G401 (cell line): ENCODE results near the gene EAF1. TPM values are rescaled to one million over a fixed set of nuclear protein-coding genes. Genes with fewer than 3 reads are reported as not detected.
A peak's percentile ranks its signal among the peaks of the same experiment; 100 is the strongest.
"Not testable (repeated sequence)": the region's sequence is repeated elsewhere in the genome, so short reads cannot be mapped to it uniquely, and the experiment has no call there.

Experiments
- DNase-seq: peaks from one replicate; pipeline ENCODE4 v3.0.0-alpha.2; 2015; ENCODE audit warnings: low spot score
- in situ Hi-C: cut with HindIII; loops from 2 replicates; pipeline ENCODE4 v1.10.0; 2016; ENCODE audit warnings: low sequenced_read_pairs, mixed read lengths
- total RNA-seq: library from RNA; depleted of rRNA; stranded (reverse); fragments of >200 nt; shearing (Covaris generic); gene quantifications from 2 replicates; pipeline ENCODE4 v1.2.3, GENCODE V29; 2014

EAF1 gene
- total RNA-seq, 1 experiment from 2014 or later, result 18.7 TPM

GRCh38 chr3:15403965-15404364 is 23.4 kb upstream of the EAF1 start:
- in situ Hi-C loops, result no loop called here
- no peak for DNase-seq

DNA sequence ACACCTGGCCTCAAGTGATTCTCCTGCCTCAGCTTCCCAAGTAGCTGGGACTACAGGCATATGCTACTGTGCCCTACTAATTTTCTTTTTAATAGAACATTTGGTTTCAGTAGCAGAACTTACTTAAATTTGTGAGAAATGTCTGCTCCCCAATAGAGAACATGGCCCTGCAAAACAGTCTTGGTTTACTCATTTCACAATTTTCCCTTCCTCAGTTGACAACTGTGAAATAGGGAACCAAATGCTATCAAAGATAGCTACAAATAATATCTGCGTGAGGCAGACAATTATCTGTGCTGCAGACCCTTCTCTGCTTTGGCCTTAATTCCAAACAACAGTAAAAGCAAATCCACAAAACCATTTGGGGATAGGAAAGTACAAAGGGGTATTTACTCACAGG is 22.6 kb upstream of the EAF1 start:
- no peak for DNase-seq
- in situ Hi-C loops, result no loop called here

GRCh38 chr3:15405448-15406050 is 21.8 kb upstream of the EAF1 start:
- peak; percentile 81 for DNase-seq
- in situ Hi-C loops, result no loop called here

DNA sequence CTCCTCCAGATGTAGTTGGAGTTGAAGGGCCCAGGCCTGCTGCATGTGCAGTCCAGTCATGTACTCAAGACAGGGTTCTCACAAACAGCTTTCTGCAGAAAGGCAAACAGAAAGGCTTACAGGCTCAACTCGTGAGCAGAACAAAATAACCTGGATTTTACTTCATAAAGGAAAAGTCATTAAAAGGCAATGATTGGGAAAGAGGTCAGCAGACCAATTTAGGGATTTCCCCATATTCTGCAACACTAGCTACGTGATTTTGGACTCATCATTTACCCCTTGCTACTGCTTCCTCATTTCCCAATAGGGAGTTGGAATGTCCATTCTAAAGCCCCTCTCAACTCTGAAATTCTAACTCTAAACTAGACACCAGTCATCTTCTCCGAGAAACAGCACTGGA is 18.2 kb upstream of the EAF1 start:
- no peak for DNase-seq
- in situ Hi-C loops, result no loop called here

DNA sequence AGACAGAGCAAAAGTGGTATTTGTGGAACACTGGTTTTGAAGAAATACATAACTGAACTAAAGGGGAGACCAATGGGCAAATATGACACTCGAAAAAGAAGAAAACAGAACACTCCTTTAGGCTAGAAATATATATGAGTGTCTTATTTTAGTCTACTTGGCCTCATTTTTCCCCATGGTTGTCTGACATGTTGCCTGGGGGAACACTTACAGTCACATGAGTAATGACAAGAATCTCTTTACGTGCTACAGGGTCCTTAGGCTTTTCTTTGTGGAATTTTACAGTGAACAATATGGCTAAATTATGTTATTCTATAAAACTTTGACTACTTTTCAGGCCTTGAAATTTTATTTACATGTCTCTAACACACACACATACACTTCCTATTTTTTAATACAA is 17.6 kb upstream of the EAF1 start:
- no peak for DNase-seq
- in situ Hi-C loops, result no loop called here

- DNase-seq, in situ Hi-C loops: not testable (repeated sequence)
Measured at GRCh38 chr3:15410966-15411365, 16.4 kb upstream of the EAF1 start.

- no peak for DNase-seq
- in situ Hi-C loops, result no loop called here
Measured at GRCh38 chr3:15420871-15421270, 6.5 kb upstream of the EAF1 start.

DNA sequence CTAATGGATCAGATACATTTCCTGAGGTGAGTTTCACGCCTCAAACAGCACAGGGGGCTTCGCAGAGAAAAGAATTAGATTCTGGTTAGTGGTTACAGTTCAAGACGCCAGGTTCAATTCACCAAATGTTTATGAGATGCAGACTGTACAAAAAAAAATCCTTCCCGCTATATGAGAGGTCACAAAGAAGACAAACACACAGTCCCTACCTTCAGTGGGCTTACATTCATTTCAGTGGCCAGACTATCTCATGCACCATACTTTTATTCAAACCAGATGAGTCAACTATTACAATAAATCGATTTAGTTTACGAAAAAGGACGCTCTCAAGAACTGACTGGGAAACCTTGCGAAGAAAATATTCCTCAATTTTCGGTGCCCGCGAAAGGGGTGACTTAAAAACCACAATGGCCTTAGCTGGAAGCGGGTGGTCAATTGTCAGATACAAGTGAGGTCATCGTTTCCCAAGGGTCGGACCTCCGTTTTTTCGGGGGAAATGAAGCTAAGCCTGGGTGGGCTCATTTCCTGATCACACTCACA is 749 bp upstream of the EAF1 start:
- in situ Hi-C loops, result no loop called here
- no peak for DNase-seq

DNA sequence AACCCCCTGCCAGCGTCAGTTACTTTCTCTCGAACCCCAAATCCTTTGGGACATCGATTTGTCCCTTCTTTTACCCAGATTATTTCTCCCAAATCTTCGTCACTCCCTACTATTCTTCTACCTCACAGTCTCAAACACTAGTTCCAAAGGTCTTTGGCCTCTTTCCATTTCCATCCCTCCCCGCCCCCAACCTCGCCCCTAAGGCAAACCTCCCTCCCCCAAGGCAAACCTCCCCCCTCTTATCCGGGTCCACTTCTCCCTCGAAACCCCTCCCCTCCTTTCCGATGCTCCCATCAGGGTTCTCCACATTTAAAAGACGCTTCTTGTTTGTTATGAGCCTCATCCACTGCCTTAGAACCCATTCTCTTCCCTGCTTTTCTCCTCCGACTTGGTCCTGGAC is 583 bp downstream of the EAF1 start:
- no peak for DNase-seq
- in situ Hi-C loops, result no loop called here

- in situ Hi-C loops, result no loop called here
- DNase-seq, result no peak
Measured at GRCh38 chr3:15428539-15428938, 1.1 kb downstream of the EAF1 start.

DNA sequence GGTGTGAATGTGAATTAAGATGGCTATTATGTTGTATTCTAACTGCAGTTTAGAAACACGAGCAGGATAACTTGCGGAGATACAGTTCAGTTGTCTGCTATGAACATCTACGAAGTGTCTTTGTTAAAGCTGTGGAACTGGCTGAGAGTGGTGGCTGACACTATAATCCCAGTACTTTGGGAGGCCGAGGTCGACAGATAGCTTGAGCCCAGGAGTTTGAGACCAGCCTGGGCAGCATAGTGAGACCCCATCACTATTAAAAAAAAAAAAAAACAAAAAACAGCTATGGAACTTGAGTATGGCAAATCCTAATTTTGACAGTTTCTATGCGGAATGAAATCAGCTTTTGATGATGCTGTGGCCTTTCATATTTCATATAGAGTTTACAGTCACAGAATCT is 1.7 kb downstream of the EAF1 start:
- no peak for DNase-seq

DNA sequence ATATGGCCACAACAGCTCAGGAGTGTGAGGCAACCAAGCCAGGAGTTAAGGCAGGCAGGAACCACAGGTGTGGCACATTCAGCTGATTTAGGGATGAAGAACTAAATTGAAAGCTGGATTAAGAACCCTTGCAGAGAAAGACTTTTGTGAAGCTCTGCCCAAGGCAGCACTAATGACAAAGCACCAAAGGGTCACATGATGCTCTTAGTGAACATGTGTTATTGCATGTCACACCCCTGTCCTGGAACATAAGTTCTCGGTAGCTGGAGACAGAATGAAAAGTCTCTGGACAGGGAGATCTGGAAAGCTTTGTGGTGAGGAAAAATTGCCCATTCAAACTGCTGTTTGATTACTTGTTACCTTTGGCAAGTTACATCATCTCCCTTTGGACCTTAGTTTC is 3.2 kb downstream of the EAF1 start:
- no peak for DNase-seq
- in situ Hi-C loops, result no loop called here

More for the DNA sequence above, 1.7 kb downstream of the EAF1 start:
- in situ Hi-C loops, result no loop called here

GRCh38 chr3:15431256-15431837 is 3.9 kb downstream of the EAF1 start:
- DNase-seq, result no peak
- in situ Hi-C loops, result no loop called here

- DNase-seq, result no peak
- in situ Hi-C loops, result no loop called here
Measured at GRCh38 chr3:15433531-15433930, 6.1 kb downstream of the EAF1 start.

GRCh38 chr3:15434756-15435155 is 7.4 kb downstream of the EAF1 start:
- no peak for DNase-seq
- in situ Hi-C loops, result no loop called here

DNA sequence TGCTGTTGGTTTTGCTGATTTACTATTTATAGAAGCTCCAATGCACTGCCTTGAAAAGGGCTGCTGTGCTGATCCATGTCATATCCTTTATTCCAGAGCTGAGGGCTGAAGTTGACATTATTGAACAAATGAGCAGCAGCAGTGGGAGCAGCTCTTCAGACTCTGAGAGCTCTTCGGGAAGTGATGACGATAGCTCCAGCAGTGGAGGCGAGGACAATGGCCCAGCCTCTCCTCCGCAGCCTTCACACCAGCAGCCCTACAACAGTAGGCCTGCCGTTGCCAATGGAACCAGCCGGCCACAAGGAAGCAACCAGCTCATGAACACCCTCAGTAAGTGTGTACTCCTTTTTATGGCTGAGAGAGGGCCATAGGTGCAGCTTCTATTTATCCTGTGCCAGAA is 8.8 kb downstream of the EAF1 start:
- in situ Hi-C loops, result no loop called here
- DNase-seq, result no peak

DNA sequence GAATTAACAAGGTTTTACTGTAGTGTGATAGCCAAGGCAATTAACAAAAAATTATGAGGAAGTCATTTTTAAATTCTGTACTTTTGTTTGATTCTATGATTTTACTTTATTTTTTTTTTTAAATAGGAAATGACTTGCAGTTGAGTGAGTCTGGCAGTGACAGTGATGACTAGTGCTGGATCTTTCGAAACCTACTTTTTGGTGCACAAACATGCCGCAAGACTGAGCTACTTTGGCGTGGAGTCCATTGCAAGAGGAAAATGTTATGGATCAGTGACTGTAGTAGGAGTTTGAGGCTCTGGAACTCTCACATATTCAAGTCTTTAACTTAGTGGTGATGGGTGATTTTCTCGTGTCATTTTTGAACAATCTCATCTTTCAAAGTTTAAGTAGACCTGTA is 11.6 kb downstream of the EAF1 start:
- in situ Hi-C loops, result no loop called here
- no peak for DNase-seq

- in situ Hi-C loops, result no loop called here
- DNase-seq, result no peak
Measured at GRCh38 chr3:15439476-15439875, 12.1 kb downstream of the EAF1 start.

DNA sequence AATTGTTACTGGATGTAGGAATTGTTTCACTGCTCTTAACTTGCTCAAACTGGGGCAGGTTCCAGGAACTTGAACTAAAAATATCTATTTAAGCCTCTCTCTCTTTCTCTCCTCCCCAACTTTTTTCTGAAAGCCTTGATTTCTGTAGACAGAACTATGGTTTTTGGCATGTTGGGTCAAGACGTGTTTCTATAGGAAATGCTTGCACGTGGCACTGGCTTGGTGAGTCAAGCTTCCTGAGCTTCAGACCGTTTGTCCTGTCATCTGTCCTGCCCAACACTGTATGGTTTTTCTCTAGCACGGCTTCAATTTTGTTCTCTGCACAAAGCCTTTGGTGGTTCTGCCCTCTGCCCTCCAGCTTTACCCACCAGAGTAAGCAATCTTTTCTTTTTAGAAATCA is 13.5 kb downstream of the EAF1 start:
- in situ Hi-C loops, result no loop called here

DNA sequence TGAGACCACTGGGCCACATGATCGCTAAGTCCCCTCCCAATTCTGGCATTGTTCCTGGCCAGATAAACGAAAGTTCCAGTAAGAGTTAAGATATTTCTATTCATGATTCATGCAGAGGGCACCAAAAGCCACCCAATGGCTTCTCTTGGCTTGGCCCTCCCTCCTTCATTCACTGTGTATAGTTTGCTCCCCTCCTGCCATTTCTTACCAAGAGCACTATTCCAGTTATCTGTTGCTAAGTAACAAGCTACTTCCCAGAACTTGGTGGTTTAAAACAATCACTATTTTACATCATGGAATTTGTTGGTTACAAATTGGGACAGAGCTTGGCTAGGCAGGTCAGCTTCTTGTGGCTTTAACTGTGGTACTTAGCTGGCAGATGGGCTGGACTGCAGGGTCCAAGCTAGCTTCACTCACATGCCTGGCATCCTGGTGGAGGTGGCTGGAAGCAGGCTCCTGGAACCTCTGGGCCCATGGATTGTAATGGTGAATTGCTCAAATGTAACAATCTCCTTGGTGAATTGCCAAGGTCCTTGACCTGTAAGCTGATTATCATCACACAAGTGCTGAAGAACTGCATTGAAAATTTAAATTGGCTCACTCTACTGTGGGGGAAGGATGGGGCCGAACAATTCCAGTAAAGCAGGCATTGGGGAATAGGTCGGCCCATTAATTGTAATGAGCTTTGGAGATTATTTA is 16.6 kb downstream of the EAF1 start:
- in situ Hi-C loops, result no loop called here
- DNase-seq, result no peak

More for the DNA sequence above, 13.5 kb downstream of the EAF1 start:
- no peak for DNase-seq
